Stimulated activated CD4-positive, alpha-beta T cell treated with anti-CD3 and anti-CD28 coated beads, Interleukin-15, amount 100 ng/mL, for 48 hours (primary cell): ENCODE data around the gene KPNA6.
"Not testable (repeated sequence)": the region's sequence is repeated elsewhere in the genome, so short reads cannot be mapped to it uniquely, and the experiment has no call there.

Experiments used
- DNase-seq, 2 donors: peaks; one replicate each; pipeline ENCODE4 v3.0.0-alpha.2; 2020; ENCODE audit warnings: low read depth in 2 of 2

Gene KPNA6

GRCh38 chr1:32107742-32108661 is at the start of gene KPNA6:
KPNA6 (plus strand) TSS chr1:32108056; CDS start chr1:32108131, 75 bp downstream.
- peak; percentile 81 to 84 for DNase-seq

GRCh38 chr1:32060914-32061313 is 46.9 kb upstream of the KPNA6 start:
- DNase-seq, result no peak

- no peak for DNase-seq
These were observed 45.0 kb upstream of the KPNA6 start for GRCh38 chr1:32062867-32063230.

GRCh38 chr1:32063261-32063681 is 44.6 kb upstream of the KPNA6 start:
- no peak for DNase-seq

- DNase-seq, result not testable (repeated sequence)
These were observed 42.0 kb upstream of the KPNA6 start for GRCh38 chr1:32065613-32066488.

GRCh38 chr1:32066489-32066873 is 41.4 kb upstream of the KPNA6 start:
- DNase-seq, result no peak

GRCh38 chr1:32068957-32069588 is 38.8 kb upstream of the KPNA6 start:
- DNase-seq, result no peak

GRCh38 chr1:32071758-32072621 is 35.9 kb upstream of the KPNA6 start:
- DNase-seq, result peak in 1 of 2 donors; percentile 36

- peak; percentile 89 to 92 for DNase-seq
These were observed 35.1 kb upstream of the KPNA6 start, which contains the start of gene TMEM39B for GRCh38 chr1:32072622-32073298. TMEM39B (plus strand) TSS chr1:32072939; CDS start chr1:32073048, 109 bp downstream.

- no peak for DNase-seq
These were observed 34.3 kb upstream of the KPNA6 start for GRCh38 chr1:32073299-32074229.

GRCh38 chr1:32074841-32075240 is 33.0 kb upstream of the KPNA6 start:
- DNase-seq, result no peak

- no peak for DNase-seq
These were observed 30.4 kb upstream of the KPNA6 start for GRCh38 chr1:32077451-32077850.

- DNase-seq, result no peak
These were observed 25.8 kb upstream of the KPNA6 start for GRCh38 chr1:32082022-32082421.

GRCh38 chr1:32086381-32086780 is 21.5 kb upstream of the KPNA6 start:
- DNase-seq, result not testable (repeated sequence)

- no peak for DNase-seq
These were observed 16.7 kb upstream of the KPNA6 start for GRCh38 chr1:32091176-32091575.

GRCh38 chr1:32091591-32091990 is 16.3 kb upstream of the KPNA6 start:
- DNase-seq, result no peak

GRCh38 chr1:32094746-32095521 is 12.9 kb upstream of the KPNA6 start:
- DNase-seq, result no peak

- no peak for DNase-seq
These were observed 8.4 kb upstream of the KPNA6 start for GRCh38 chr1:32099426-32099825.
